Keratinocyte (primary cell): ENCODE data around the gene SCARF2.

Source experiments
- EZH2 ChIP-seq: IDR thresholded peaks from one replicate; pipeline ENCODE4 v1.6.1; 2012; ENCODE audit warnings: inconsistent platforms, mild to moderate bottlenecking, low read length, moderate library complexity
- TF ChIP-seq, protein P1 (sequence below), 3 experiments: IDR thresholded peaks in 1 of 3; conservative IDR thresholded peaks in 1 of 3; optimal IDR thresholded peaks in 1 of 3; 2 replicates in 2 of 3; 3 replicates in 1 of 3; pipeline versions ENCODE3 to v1.5.1; 2011; ENCODE audit warnings: low read length in 3 of 3, mild to moderate bottlenecking in 3 of 3, moderate library complexity in 2 of 3, control low read depth in 1 of 3, inconsistent platforms in 1 of 3; ENCODE audit not compliant: insufficient read depth in 2 of 3; ENCODE audit errors: extremely low read depth in 1 of 3

DNA sequence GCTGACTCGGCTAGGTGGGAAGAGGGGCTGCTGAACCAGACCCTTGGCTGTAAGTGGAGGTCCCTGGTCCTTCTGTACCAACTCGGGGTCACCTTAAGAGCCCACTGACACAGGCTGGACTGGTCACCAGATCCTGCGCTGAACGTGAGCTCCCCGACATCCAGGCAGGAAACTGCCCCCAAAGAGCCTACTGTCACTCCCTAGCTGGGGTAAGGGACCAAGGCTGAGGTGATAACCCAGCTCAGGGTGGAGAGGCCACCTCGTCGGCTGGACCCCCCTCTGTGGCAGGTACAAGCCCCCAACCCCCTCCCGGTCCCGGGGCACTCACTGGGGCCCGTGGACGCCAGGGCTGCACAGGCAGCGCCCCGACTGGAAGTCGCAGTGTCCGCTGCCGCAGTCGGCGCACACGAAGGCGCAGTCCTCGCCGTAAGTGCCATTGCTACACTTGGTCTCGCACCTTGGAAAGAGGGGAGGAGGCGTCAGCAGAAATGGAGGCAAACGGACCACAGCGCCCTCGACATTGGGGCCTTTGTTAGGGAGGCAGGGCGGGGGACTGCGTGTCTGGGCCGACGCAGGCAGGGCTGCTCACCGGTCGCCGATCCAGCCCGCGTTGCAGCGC, 7.4 kb downstream of the SCARF2 start:
- TF ChIP-seq, protein P1, sequence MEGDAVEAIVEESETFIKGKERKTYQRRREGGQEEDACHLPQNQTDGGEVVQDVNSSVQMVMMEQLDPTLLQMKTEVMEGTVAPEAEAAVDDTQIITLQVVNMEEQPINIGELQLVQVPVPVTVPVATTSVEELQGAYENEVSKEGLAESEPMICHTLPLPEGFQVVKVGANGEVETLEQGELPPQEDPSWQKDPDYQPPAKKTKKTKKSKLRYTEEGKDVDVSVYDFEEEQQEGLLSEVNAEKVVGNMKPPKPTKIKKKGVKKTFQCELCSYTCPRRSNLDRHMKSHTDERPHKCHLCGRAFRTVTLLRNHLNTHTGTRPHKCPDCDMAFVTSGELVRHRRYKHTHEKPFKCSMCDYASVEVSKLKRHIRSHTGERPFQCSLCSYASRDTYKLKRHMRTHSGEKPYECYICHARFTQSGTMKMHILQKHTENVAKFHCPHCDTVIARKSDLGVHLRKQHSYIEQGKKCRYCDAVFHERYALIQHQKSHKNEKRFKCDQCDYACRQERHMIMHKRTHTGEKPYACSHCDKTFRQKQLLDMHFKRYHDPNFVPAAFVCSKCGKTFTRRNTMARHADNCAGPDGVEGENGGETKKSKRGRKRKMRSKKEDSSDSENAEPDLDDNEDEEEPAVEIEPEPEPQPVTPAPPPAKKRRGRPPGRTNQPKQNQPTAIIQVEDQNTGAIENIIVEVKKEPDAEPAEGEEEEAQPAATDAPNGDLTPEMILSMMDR (optimal IDR thresholded peaks at IDR 0.05 in 1 of 3, IDR thresholded peaks at IDR 0.05 in 1 of 3, conservative IDR thresholded peaks at IDR 0.05 in 1 of 3; ENCODE audit: extremely low read depth in 1 of 3, insufficient read depth in 2 of 3, low read length in 3 of 3) = no peak
- TF ChIP-seq EZH2 = peak; percentile 96
